Neuron (in vitro differentiated cells): Measurements from ENCODE around the gene FOXK1.

ENCODE experiments used
- H2AFZ ChIP-seq: one replicate; pipeline ENCODE4 v1.6.1; 2013; ENCODE audit warnings: low read depth, mild to moderate bottlenecking, inconsistent platforms, low read length, moderate library complexity
- H3K27me3 ChIP-seq: one replicate; pipeline ENCODE4 v1.6.1; 2013; ENCODE audit warnings: low read length; ENCODE audit not compliant: insufficient read depth
- H3K36me3 ChIP-seq: one replicate; pipeline ENCODE4 v1.6.1; 2013; ENCODE audit warnings: low read length; ENCODE audit not compliant: insufficient read depth
- H3K4me1 ChIP-seq: one replicate; pipeline ENCODE4 v1.6.1; 2013; ENCODE audit warnings: low read length; ENCODE audit not compliant: insufficient read depth
- H3K4me3 ChIP-seq: 2 replicates; pipeline ENCODE4 v1.5.1; 2013; ENCODE audit warnings: mild to moderate bottlenecking, low read length, moderate library complexity
- H3K9me3 ChIP-seq: one replicate; pipeline ENCODE4 v1.6.1; 2013; ENCODE audit warnings: low read length

The FOXK1 gene

GRCh38 chr7:4779118-4779517 is 97.0 kb downstream of the FOXK1 start:
- Histone ChIP-seq H3K27me3 (no peaks in the 10 kb centered on the region), H3K9me3 (no peaks in the 10 kb centered on the region), H3K4me3 (no peak overlapping the region), H3K4me1 (peaks cover 18% of the 10 kb centered on the region), H3K36me3 (peaks cover 25% of the 10 kb centered on the region), H2AFZ (no peak overlapping the region)

DNA sequence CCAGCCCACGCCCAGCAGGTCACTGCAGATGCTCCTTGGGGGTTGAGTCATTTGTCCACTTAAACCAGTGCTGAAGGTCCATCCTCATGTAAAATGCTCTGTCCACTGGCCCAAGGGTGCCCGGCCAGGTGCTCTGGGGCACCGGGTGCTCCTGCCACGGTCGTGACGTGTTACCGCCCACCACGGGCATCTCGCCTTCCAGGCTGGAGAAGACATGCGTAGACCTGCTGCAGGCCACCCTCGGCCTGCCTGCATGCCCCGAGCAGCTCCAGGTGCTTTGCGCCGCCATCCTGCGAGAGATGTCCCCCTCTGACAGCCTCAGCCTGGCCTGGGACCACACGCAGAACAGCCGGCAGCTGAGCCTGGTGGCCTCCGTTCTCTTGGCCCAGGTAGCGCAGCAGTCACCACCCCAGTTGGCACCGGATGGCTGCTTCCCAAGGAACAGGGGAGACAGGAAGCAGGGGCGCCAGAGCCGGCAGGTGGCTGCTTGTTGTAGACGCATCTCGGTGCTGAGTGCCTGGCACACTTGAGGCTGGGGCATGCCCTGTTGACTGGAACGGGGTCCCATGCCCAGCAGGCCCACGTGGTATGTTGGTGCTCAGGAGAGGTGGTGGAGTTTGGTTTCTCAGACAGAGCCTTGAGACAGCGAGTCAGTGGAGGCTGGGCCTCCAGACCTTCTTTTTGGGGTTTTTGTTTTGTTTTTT is 99.4 kb downstream of the FOXK1 start:
- Histone ChIP-seq H3K27me3 (no peaks in the 10 kb centered on the region), H3K36me3 (peaks cover 38% of the 10 kb centered on the region), H2AFZ (no peak overlapping the region), H3K4me1 (peaks cover 3% of the 10 kb centered on the region), H3K9me3 (no peaks in the 10 kb centered on the region), H3K4me3 (no peak overlapping the region)

DNA sequence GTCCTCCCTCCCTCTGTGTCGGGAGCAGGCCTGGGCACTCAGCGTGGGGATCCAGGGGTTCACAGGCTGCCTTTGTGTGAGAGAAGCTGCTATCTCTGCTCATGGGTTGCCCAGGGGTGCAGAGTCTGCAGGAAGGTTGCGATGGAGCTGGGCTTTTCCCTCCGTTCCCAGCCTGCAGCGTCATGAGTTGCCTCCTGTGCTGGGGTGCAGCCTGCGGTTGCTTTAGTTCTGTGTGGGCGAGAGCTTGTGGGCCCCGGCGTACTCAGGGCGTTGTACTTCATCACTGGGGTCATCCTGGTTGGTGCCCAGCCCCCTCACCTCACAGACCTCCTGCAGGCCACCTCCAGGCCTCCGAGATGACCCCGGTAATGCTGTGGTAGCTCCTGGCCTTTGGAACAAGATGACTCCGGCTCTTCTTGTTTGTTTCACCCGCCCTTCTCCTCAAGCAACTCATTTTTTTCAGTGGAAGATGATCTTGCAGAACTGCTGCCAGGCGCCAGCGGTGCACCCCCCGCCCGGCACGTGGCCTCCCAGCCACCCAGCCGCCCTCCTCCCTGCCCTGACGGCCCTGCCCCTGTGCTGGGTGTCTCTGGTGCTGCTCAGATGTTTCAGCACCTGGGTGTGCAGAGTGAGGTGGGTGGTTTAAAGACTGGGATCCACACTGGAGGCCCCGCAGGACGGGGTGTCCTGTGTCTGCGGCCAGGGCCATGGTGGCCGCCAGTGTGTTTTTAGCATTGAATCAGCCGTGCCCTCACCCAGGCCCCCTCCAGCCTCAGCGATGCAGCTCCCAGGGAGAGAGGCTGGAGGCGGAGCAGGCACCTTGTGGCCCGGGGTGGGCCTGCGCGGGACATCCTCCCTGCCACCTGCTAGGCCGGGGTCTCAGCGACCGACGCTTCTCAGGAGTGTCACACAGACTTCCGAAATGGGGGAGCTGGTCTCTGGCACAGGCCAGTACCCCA is 100.5 kb downstream of the FOXK1 start:
- H3K4me1 ChIP-seq, result no peaks in the 10 kb centered on the region
- peaks cover 41% of the 10 kb centered on the region for H3K36me3 ChIP-seq
- no peaks in the 10 kb centered on the region for H3K27me3 ChIP-seq
- H2AFZ ChIP-seq, result no peak overlapping the region
- H3K4me3 ChIP-seq, result no peak overlapping the region
- no peaks in the 10 kb centered on the region for H3K9me3 ChIP-seq

- Histone ChIP-seq H3K4me1 (no peaks in the 10 kb centered on the region), H3K27me3 (no peaks in the 10 kb centered on the region), H3K4me3 (no peak overlapping the region), H2AFZ (no peak overlapping the region), H3K36me3 (peaks cover 48% of the 10 kb centered on the region), H3K9me3 (no peaks in the 10 kb centered on the region)
These were observed 101.2 kb downstream of the FOXK1 start for GRCh38 chr7:4783292-4783652.

- Histone ChIP-seq H3K27me3 (no peaks in the 10 kb centered on the region), H3K9me3 (no peaks in the 10 kb centered on the region), H2AFZ (no peak overlapping the region), H3K36me3 (peaks cover 54% of the 10 kb centered on the region), H3K4me3 (no peak overlapping the region), H3K4me1 (no peaks in the 10 kb centered on the region)
These were observed 101.8 kb downstream of the FOXK1 start for GRCh38 chr7:4783762-4784351.

DNA sequence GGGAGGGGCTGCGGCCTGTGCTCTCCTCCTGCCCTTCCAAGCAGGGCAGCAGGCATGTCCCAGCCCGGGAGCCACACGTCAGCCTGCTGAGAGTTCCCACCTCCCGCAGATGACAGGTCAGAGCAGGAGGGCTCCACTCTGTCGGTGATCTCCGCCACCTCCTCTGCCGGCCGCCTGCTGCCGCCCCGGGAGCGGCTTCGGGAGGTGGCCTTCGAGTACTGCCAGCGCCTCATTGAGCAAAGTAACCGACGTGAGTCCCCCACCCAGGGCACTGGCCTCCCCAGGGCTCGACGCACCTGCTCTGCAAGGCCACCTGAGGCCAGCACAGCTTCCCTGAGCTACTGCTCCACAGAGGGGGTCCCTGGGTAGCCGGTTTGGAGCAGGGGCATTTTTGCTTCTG is 102.7 kb downstream of the FOXK1 start:
- Histone ChIP-seq H3K9me3 (no peaks in the 10 kb centered on the region), H3K27me3 (no peaks in the 10 kb centered on the region), H3K4me3 (no peak overlapping the region), H2AFZ (no peak overlapping the region), H3K36me3 (peaks cover 58% of the 10 kb centered on the region), H3K4me1 (no peaks in the 10 kb centered on the region)

DNA sequence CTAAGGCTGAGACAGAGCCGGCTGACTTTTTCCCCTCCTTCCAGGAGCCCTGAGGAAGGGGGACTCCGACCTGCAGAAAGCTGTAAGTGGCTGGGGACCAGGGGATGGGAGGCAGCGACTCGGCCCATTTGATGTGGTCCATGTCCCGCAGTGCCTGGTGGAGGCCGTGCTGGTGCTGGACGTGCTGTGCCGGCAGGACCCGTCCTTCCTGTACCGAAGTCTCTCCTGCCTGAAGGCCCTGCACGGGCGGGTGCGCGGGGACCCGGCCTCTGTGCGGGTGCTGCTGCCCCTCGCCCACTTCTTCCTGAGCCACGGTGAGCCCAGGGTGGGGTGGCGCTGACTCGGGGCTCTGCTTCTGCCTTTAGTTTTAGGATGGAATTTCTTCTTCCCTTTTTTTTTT is 103.3 kb downstream of the FOXK1 start:
- peaks cover 62% of the 10 kb centered on the region for H3K36me3 ChIP-seq
- H3K27me3 ChIP-seq, result no peaks in the 10 kb centered on the region
- H3K9me3 ChIP-seq, result no peaks in the 10 kb centered on the region
- H2AFZ ChIP-seq, result no peak overlapping the region
- no peaks in the 10 kb centered on the region for H3K4me1 ChIP-seq
- no peak overlapping the region for H3K4me3 ChIP-seq

DNA sequence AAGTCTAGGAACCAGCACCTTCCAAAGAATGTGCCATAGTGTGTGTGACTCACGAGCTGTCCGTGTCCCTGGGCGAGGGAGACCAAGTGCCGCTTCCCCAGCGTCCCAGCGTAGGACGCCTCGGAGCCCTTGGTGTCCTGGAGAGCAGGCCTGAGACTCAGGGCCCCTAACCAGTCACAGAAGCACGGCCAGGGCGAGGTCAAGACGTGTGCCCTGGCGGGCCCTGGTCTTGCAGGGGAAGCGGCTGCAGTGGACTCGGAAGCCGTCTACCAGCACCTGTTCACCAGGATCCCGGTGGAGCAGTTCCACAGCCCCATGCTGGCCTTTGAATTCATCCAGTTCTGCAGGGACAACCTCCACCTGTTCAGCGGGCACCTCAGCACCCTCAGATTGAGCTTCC is 103.9 kb downstream of the FOXK1 start:
- H3K4me1 ChIP-seq, result no peaks in the 10 kb centered on the region
- no peak overlapping the region for H2AFZ ChIP-seq
- peaks cover 69% of the 10 kb centered on the region for H3K36me3 ChIP-seq
- no peaks in the 10 kb centered on the region for H3K9me3 ChIP-seq
- H3K27me3 ChIP-seq, result no peaks in the 10 kb centered on the region
- no peak overlapping the region for H3K4me3 ChIP-seq

- H3K4me1 ChIP-seq, result no peaks in the 10 kb centered on the region
- H2AFZ ChIP-seq, result no peak overlapping the region
- peaks cover 68% of the 10 kb centered on the region for H3K36me3 ChIP-seq
- H3K4me3 ChIP-seq, result no peak overlapping the region
- H3K27me3 ChIP-seq, result no peaks in the 10 kb centered on the region
- peaks cover under 1% of the 10 kb centered on the region for H3K9me3 ChIP-seq
These were observed 105.4 kb downstream of the FOXK1 start for GRCh38 chr7:4787541-4787940.

DNA sequence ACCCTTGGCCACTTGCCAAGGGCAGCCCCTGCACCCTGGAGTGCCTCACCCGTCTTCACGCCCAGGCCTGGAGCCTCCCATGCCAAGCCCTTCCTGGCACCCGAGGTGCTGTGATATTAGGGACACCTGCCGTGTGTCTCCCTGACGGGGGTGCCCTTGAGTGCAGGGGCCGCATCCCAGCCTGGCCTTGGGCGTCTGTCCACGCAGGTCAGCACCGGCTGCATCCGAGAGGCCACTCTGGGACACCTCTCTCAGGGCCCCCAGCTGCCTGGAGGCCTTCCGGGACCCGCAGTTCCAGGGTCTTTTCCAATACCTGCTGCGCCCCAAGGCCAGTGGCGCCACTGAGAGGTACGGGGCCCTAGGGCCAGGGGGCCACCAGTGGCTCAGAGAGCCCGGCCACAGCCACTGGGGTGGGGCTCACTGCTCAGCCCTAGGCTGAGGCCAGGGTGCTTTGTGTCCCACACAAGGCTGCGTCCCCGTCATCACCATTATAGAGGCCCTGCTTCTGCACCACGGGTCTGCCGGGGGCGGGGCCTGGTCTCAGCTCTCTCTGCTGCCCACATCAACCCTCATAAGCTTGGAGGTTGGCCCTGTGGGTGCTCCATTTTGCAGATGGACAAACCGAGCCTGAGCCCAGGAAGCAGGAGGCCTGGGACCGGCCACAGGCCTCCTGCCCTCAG is 106.0 kb downstream of the FOXK1 start:
- H2AFZ ChIP-seq, result no peak overlapping the region
- H3K27me3 ChIP-seq, result no peaks in the 10 kb centered on the region
- no peaks in the 10 kb centered on the region for H3K4me1 ChIP-seq
- no peak overlapping the region for H3K4me3 ChIP-seq
- peaks cover 5% of the 10 kb centered on the region for H3K9me3 ChIP-seq
- H3K36me3 ChIP-seq, result peaks cover 67% of the 10 kb centered on the region

- Histone ChIP-seq H2AFZ (no peak overlapping the region), H3K4me1 (no peaks in the 10 kb centered on the region), H3K9me3 (peaks cover 5% of the 10 kb centered on the region), H3K36me3 (peaks cover 62% of the 10 kb centered on the region), H3K27me3 (no peaks in the 10 kb centered on the region), H3K4me3 (no peak overlapping the region)
These were observed 106.6 kb downstream of the FOXK1 start for GRCh38 chr7:4788627-4789189.

DNA sequence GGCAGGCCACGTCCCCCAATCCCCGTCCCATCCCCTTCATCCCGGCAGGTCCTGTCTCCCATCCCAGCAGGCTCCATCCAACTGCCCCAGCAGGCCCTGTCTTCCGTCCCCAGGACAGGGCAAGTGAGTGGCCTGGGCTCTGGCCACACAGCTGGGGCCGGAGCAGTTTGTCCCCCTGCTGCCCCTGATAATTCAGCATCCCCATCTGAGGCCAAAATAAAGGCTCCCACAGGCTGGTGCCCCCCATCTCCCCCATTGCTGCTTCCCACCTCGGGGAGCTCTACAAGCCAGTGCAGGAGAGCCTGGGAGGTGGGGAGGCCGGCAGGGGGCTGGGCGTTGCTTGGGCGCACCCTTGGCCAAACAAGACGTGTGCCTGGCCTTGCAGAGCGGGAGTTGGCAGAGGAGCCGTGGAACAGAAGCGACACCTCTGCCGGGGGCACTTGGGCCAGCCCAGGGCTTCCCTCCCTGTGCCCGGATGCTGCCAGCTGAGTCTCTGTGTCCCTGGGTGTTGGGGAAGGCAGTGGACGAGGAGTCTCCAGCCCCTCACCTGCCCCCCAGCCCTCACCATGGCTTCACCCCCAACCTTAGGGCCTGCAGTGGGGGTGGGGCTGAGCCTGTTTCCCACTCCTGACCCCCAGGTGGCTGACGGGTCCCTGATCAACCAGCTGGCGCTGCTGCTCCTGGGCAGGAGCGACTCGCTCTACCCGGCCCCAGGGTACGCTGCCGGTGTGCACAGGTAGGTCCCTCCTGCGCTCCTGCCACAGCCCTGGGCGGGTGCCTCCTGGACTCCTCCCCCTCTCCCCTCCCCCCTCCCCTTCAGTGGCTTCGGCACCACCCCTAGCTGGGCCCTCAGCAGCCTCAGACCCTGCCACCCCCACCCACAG is 107.3 kb downstream of the FOXK1 start:
- Histone ChIP-seq H3K4me3 (no peak overlapping the region), H2AFZ (no peak overlapping the region), H3K27me3 (no peaks in the 10 kb centered on the region), H3K36me3 (peaks cover 54% of the 10 kb centered on the region), H3K4me1 (no peaks in the 10 kb centered on the region), H3K9me3 (peaks cover 5% of the 10 kb centered on the region)
